Measurements from ENCODE around the gene SND1.

Gene SND1

DNA sequence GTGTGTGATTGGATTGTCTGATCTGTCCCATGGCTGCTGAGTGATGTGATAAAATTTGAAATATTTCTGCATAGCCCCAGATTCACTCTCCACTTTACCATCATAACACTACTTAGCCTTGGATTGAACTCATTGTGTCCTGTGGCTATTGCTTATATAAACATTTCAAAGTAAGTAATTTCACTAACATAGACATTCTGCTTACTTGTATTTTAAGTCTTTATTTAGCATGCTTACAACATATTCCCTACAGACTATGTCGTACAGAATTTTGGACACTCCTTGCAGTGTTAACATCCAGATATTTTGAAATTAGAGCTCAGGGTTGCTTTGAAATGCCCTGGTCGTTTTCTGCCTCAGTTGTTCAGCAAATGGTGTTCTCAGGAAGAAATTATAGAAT is 261.7 kb downstream of the SND1 start:
- no peak for DNase-seq

- no peak for DNase-seq
Observed at GRCh38 chr7:127914693-127915092, 262.7 kb downstream of the SND1 start.

DNA sequence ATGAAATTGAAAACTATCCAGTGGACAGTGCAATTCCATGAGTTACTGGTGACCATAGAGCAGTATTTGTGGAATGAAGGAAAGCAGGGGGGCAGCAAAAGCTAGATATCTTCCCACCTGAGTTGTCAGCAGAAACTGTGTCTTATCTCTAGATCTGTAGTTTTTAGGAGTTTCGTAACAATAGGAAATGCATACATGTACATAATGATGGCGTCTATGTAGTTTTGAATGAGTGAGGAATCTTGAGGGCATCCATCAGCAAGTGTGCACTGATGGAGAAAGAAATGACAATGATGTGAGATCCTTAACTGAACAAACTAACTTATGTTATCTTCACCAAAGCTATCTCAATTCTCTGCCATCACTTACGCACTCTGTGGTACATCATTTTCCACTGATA is 264.7 kb downstream of the SND1 start:
- no peak for DNase-seq

GRCh38 chr7:127918130-127918529 is 266.1 kb downstream of the SND1 start:
- no peak for DNase-seq

DNA sequence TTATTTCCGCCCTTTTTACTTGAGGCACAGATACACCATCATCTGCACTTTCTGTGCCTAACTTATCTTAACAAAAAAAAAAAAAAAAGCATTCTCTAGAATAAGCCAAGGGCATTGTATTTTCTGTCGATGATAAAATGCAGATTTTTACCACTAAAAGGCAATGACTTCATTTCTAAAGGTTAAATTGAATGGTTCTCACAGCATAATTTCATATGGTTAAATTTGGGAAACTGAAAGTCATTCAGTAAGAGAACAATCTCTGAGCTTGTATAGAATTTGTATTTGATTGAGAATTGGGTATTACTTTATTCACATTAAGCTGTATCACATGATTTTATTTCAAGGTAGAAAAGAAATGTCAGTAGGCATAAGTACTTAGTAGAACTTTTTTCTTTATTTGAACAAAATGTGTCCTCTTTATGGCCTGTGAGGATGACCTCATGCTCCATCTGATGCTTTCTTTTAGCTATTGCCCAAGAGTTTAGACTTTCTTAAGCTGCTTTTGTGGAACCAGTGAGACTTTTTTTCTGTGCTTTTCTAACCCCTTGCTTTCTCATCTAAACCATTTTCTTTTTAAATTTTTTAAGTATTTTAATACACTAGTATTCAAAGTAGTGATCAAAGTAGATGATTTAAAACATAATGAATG is 268.9 kb downstream of the SND1 start:
- no peak for DNase-seq

GRCh38 chr7:127922656-127923055 is 270.7 kb downstream of the SND1 start:
- DNase-seq, result no peak

GRCh38 chr7:127924874-127925273 is 272.9 kb downstream of the SND1 start:
- no peak for DNase-seq

DNA sequence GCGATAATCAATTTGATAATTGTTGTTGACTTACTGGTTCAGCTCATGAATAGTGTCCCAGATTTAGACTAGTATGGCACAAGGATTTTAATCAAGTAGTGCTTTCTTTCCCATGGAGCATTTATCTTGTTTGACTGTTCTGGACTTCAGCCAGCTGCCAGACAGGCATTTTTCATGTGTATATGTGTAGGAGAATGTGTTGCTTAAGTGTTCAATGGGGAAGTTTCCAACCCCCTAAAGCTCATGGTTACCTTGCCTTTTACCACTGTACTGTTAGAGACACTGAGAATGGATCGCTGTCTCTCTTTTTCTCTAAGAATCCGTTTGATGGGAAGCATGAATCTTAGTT is 275.3 kb downstream of the SND1 start:
- DNase-seq, result no peak

GRCh38 chr7:127928222-127928621 is 276.2 kb downstream of the SND1 start:
- DNase-seq, result no peak

DNA sequence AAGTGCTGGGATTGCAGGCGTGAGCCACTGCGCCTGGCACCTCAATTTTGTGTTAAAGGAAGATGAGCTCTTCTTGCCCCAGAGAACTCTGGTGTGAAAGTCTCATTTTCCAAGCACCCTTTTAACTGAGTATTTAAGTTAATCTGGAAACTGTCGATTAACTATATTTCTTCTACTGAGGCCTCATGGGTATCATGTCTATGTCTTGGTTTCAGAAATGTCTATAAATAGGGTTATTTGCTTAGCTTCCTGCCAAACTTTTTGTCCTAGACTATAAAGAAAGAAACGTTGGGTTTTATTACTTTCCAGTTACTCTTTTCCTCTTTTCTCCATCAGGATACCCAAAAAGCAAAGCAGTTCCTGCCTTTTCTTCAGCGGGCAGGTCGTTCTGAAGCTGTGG is 276.9 kb downstream of the SND1 start:
- no peak for DNase-seq

- DNase-seq, result no peak
Observed at GRCh38 chr7:127930341-127931328, 278.6 kb downstream of the SND1 start.

GRCh38 chr7:127932076-127932475 is 280.1 kb downstream of the SND1 start:
- no peak for DNase-seq

- DNase-seq, result no peak
Observed at GRCh38 chr7:127932496-127932895, 280.5 kb downstream of the SND1 start.

DNA sequence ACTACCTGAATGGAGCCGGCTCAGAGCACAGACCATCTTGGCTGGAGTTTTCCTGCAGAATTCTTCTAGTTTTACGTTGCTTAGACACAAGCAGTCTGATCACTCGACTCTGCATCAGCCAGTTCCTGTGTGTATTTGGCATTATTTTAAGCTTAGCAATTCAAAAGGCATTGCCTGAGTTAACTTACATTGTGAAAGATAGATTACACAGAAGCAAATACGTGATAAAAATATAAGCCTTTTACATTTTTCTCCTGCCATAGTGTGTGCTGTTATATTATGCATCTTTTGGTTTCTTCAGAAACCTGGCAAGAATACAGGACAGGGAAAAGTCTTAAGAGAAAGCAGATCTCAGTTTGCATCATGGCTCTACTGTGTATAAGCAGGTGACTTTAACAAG is 281.2 kb downstream of the SND1 start:
- no peak for DNase-seq

DNA sequence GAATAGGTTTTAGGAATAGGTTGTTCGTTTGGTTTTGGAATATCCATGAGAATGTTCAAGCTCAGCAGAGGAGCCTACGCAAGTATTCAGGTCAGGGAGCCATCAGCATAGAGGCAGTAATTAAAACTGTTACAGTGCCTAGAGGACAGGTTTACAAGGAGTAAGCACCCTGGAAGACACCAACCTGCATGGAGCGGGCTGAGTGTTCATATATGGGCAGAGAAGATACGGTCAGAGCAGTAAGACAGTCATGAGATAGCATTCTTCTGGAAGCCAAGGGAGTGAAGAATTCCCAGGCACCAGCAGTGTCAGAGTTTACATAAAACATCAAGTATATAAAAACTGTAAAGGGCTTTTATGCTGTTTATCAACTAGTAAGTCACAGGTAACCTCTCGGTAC is 282.7 kb downstream of the SND1 start:
- DNase-seq, result no peak

DNA sequence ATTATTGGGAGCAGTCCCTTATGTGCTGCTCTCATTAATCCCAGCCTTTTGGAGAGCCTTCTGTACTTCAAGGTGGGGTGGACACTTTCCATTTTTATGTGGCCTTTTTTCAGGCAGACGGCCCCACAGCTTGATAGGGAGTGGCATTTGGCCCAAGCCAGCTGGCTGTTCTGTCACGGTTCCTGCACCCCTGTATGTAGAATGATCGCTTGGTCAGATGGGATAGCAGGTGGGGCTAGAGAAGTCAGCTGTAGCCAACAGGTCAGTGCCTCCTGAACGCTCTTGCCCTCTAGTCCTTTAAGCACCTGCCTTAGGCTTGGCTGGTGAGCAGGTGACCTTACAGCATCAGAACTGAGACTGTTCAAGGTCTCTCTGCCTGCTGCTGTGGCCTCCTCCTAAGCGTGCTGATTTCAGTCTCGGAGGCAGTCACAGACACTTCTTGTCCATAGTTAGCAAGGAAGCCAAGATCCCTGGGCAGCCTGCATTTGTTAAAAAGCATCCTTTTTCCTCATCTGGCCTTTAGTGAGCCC is 283.9 kb downstream of the SND1 start:
- no peak for DNase-seq

GRCh38 chr7:127937066-127937680 is 285.2 kb downstream of the SND1 start:
- no peak for DNase-seq

DNA sequence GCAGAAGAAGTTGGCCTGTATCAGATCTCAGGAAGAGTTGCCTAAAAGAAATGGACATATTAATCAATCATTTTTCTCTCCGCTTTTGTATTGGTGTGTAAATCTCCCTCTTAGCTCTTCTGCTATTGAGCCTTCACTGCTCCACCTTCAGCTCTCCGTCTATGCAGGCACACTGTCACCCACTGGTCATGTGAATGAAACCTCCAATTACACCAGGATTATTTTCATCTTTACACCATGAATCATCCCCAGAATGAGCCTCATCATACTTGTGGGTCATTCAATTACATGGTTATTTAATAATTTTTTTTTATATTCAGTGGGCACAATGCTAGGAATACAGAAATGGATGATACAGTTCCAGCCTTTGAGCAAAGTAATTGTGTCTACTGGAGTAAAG is 286.6 kb downstream of the SND1 start:
- no peak for DNase-seq

DNA sequence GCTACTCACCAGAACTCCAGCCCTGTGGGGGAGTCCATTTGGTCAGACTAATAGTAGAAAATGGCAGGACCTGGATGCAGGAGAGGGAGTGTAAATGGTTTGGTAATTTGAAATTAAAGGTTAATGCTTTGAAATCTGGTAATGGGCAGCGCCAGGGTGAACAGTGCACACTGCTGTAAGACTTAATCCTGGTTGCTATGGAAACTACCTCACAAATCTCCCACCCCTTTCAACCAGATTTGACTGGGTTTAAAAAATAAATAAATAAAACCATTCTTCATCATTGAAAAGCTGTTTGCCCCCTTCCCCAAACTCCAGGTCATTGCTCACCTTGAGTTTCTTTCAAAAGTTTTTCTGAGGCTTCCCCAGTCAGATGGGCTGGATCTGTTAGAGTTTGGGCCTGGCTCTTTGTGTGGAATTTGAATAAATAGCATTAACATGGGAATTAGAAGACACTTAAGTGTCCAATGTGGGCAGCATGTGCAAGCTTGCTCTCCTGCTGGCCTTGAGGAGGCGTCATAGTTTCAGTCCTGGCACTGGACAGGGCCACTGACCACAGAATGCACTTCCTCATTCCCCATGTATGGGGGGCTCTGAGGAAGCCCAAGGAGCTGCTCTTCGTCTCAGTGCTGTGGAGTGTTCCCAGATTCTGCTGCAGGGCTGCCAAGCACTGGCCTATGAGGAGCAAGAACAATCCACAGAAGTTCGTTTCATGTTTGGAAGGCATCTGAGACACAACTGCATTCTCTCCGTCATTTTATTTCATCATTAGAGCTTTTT is 288.6 kb downstream of the SND1 start:
- no peak for DNase-seq

DNA sequence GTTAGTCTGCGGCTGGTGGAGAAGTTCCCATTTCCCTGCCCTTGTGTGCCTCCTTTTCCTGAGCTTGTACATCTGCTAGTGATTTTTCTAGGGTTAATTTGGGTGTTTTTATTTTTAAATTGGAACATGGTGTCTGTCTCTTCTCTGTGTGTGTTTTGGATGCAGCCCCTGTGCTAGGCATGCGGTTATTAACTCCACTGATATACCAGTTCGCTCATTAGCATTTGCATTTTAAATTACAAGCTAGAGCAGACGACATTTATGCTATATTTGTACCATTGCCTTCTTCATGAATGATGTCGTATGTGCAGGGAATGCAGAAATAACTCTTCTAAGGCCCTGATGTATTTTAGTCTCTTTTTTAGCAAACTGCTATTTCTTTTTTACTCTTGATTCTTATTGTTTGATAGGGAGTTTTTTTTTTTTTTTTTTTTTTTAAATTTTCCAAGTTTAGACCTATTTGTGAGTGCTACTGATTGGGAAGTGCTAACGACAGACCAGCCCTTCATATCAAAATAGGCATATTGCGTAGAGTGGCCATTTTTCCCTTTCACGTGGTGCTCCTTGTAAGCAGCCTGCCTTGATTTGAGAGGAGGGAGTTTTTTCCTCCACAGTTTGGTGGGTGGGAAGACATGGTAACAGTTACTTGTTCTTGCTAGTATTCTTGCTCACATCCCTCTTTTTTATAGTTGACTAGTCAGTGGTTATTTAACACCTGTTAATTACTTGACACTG is 289.6 kb downstream of the SND1 start:
- DNase-seq, result no peak

DNA sequence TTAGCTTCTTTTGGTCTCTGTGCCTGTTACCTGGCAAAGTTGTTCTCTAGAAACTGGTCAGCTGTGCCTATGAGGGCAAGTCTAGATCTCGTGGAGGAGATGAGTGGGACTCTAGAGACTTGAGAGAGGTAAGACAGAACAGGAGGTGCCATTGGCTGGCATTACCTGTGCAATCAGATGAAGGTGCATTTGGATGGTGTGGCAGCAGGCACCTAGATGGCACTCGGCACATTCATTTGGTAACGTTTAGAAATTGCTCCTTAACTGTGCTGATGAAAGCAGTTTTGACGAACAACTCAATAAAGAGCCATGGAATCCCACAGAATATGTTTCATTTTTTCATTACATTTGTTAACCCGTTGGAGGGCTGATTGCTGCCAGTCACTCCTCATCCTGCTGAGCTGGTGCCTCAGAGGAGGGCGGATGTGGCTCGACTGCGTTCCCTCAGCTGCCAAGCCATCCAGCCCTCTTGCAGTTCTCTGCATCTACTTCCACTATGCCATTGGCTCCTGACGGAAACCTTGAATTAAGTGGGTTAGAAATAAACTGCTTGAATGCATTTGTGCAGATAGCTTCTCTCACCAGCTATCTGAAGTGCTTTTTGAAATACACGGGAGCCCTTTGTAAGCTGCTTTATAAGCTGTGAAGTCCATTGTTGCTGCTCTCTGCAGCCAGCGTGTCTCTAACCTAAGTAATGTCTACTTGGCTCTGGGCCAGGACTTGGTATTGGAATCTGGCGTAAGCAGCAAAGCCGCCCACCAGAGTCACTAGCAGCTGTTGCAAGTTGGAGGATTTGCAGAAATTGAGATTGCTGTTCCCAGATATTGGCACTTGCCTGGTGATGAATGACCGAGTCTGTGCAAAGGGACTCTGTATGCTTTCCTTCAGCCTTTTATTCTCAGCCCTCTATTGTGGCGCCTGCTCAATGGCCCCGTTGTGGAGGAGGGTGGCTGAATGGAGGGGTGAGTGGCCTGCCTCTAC is 291.8 kb downstream of the SND1 start:
- DNase-seq, result peak; percentile 70

Data from NCI-H446 treated with DMSO at 0.1 percent for 48 hours (cell line).